Body of pancreas (tissue), 4 donors: ENCODE measurements around the gene OR52I2. TPM values are rescaled to one million over a fixed set of nuclear protein-coding genes. Genes with fewer than 3 reads are reported as not detected.

Experiments
- ATAC-seq: fragments of 150-250 bp; one replicate; pipeline ENCODE4 v1.9.1; 2016
- DNase-seq, 4 donors: peaks; one replicate each; pipeline ENCODE4 v3.0.0-alpha.2; 2019
- H3K27ac ChIP-seq, 4 donors: fragments of 200-600 bp; sonication (generic); 1 replicate in 3 of 4; 2 replicates in 1 of 4; pipeline versions ENCODE4 v1.5.1 to v1.6.1; 2016 to 2019; ENCODE audit warnings: mild to moderate bottlenecking in 1 of 4, mixed read lengths in 1 of 4, moderate library complexity in 1 of 4
- H3K27me3 ChIP-seq, 2 donors: fragments of 200-600 bp; sonication (generic); one replicate each; pipeline ENCODE4 v1.6.0; 2016; ENCODE audit warnings: mild to moderate bottlenecking in 1 of 2
- H3K36me3 ChIP-seq, 2 donors: fragments of 200-600 bp; sonication (generic); replicated peaks in 1 of 2; 2 replicates each; pipeline ENCODE4 v1.5.1; 2016; ENCODE audit warnings: low read depth in 2 of 2; ENCODE audit not compliant: insufficient read depth in 1 of 2
- H3K4me1 ChIP-seq: fragments of 200-600 bp; sonication (generic); one replicate; pipeline ENCODE4 v1.6.0; 2016
- H3K4me3 ChIP-seq, 2 donors: fragments of 200-600 bp; sonication (generic); 1 replicate in 1 of 2; 2 replicates in 1 of 2; pipeline ENCODE4 v1.5.1; 2016 to 2019
- H3K9me3 ChIP-seq, 3 donors: fragments of 200-600 bp; sonication (generic); 1 replicate in 2 of 3; 2 replicates in 1 of 3; pipeline ENCODE4 v1.5.1; 2016
- POLR2A ChIP-seq, 3 donors: fragments of 450-650 bp; IDR thresholded peaks; one replicate each; pipeline ENCODE4 v1.6.1; 2016; ENCODE audit warnings: antibody characterized with exemption in 3 of 3, mild to moderate bottlenecking in 2 of 3
- WGBS, 2 donors: methylation state at CpG; one replicate each; pipeline ENCODE4 v1.1.5; 2017; 5-methylcytosine and 5-hydroxymethylcytosine counted together
- intact Hi-C: fragments of 100-400 bp; cut with DNase I; formaldehyde crosslinking; loops from one replicate; pipeline ENCODE4 v1.15.1; 2023
- total RNA-seq, 2 donors: library from RNA; depleted of rRNA; stranded (reverse); fragments of >200 nt; gene quantifications; one replicate each; pipeline ENCODE4 v1.1.0, GENCODE V29; 2016
- TF ChIP-seq, protein P1 (sequence below), 7 experiments: fragments of 450-650 bp in 4 of 7; fragments of 200-600 bp in 3 of 7; sonication (generic) in 3 of 7; IDR thresholded peaks; one replicate each; pipeline ENCODE4 v1.5.1; 2016 to 2019; ENCODE audit warnings: antibody characterized with exemption in 7 of 7

Gene OR52I2
- total RNA-seq, 2 donors from 2014 or later: not detected

DNA sequence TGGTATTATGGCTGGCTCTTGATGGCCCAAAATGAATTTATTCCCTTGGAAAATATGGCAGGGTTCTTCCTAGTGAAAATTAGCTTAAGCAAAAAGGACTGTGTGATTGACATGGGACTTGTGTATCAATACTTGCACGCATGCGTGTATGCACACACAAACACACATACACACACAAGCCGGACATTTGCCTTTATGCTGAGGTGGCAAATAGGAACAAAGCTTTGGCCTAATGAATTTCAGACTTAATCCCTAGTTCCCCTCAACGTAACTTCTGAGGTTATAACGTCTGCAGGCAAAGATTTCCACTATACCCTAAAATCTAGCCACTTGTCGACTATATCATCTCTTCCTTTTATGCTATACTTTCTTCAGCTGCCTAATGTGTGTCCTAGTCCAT, 2.9 kb upstream of the OR52I2 start:
- WGBS, 2 donors: 79 to 82% methylated on average over 6 of the region's 6 CpGs
- Histone ChIP-seq H3K27ac (no peak overlapping the region), H3K4me1 (no peaks in the 10 kb centered on the region), H3K36me3 (no peaks in the 10 kb centered on the region), H3K9me3 (no peaks in the 10 kb centered on the region), H3K27me3 (no peaks in the 10 kb centered on the region), H3K4me3 (no peak overlapping the region)
- ATAC-seq (no peak), DNase-seq (no peak)
- TF ChIP-seq, protein P1, sequence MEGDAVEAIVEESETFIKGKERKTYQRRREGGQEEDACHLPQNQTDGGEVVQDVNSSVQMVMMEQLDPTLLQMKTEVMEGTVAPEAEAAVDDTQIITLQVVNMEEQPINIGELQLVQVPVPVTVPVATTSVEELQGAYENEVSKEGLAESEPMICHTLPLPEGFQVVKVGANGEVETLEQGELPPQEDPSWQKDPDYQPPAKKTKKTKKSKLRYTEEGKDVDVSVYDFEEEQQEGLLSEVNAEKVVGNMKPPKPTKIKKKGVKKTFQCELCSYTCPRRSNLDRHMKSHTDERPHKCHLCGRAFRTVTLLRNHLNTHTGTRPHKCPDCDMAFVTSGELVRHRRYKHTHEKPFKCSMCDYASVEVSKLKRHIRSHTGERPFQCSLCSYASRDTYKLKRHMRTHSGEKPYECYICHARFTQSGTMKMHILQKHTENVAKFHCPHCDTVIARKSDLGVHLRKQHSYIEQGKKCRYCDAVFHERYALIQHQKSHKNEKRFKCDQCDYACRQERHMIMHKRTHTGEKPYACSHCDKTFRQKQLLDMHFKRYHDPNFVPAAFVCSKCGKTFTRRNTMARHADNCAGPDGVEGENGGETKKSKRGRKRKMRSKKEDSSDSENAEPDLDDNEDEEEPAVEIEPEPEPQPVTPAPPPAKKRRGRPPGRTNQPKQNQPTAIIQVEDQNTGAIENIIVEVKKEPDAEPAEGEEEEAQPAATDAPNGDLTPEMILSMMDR (IDR thresholded peaks at IDR 0.05): no peak
- TF ChIP-seq POLR2A (IDR thresholded peaks at IDR 0.05): no peak
- intact Hi-C loops: no loop called here

DNA sequence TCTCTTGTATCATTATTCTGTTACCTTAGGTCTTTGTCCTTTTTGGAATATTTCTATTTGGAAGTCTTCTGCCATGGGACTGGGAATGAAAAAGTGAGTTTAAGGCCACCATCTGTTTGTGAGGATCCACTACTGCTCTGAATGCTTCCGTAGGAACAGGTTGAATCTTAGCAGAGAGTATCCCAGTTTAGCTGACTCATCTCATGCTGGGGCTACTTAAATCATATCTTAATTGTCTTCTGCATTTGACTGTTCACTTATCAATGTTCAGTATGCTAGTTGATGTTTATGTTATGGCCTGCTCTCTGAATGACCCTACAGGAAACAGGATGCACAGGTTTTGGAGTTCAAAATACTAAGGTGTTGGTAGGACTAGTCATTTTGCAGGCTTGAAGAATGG, 1.4 kb upstream of the OR52I2 start:
- TF ChIP-seq POLR2A (IDR thresholded peaks at IDR 0.05): no peak
- TF ChIP-seq, protein P1 (IDR thresholded peaks at IDR 0.05): no peak
- H3K4me3 ChIP-seq: no peak overlapping the region
- ATAC-seq (no peak), DNase-seq (no peak)
- no peaks in the 10 kb centered on the region for H3K27me3 ChIP-seq
- no peak overlapping the region for H3K27ac ChIP-seq
- H3K9me3 ChIP-seq: no peaks in the 10 kb centered on the region
- intact Hi-C loops: no loop called here
- H3K4me1 ChIP-seq: no peaks in the 10 kb centered on the region
- 82 to 88% methylated on average over 1 of the region's 1 CpG for WGBS, 2 donors
- H3K36me3 ChIP-seq: no peaks in the 10 kb centered on the region

DNA sequence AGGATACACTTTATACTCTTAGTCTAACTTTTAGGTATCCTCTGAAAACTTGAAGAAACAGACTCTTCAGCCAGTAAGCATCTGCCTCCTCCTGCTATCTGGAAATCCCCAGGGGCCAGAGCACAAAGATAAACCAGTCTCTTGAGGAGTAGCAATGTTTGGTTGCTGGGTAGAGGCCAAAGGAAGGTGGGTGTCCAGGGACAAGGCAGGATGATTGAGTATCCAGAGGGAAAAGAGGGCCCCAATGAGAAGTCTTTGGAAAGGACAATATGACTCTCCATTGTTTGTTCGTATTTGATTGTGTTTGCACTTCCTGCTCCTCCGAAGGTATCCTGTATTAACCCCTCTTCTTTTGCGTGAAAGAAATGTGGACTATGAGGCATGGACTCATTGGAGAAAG, 7.5 kb downstream of the OR52I2 start:
- 32 to 37% methylated on average over 3 of the region's 3 CpGs for WGBS, 2 donors
- intact Hi-C loops: no loop called here
- Histone ChIP-seq H3K27ac (no peak overlapping the region), H3K4me1 (no peaks in the 10 kb centered on the region), H3K4me3 (no peak overlapping the region), H3K9me3 (no peaks in the 10 kb centered on the region), H3K27me3 (no peaks in the 10 kb centered on the region), H3K36me3 (no peaks in the 10 kb centered on the region)
- TF ChIP-seq, protein P1 (IDR thresholded peaks at IDR 0.05): no peak
- ATAC-seq (no peak), DNase-seq (no peak)

DNA sequence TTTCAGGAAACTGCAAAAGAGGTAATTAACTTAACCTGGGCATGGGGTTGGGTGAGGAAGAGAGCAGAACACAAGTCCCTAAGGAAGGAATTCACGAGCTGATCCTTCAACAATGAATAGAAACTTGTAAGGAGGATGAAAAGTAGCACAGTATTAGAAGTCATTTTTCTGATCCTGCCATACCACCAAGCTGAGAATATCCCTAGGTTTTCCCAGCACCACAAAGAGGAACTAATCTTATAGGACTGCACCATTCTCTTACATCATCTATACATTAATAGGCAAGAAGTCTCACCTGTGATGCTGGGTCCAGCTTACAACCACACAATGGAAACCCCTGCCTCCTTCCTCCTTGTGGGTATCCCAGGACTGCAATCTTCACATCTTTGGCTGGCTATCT, 12.2 kb downstream of the OR52I2 start, which contains the start of gene OR52I1:
Gene OR52I1 (plus strand): TSS at position 301 of the 400 bp plus-strand sequence. CDS start 0 bp downstream, at position 301.
- intact Hi-C loops: no loop called here
- WGBS, 2 donors: 56 to 74% methylated on average over 1 of the region's 1 CpG
- no peak for ATAC-seq
- no peak within 1 kb of the TSS for H3K4me3 ChIP-seq
- no peak for DNase-seq
- H3K27me3 ChIP-seq: no peaks in the 10 kb centered on the region
- H3K27ac ChIP-seq: no peak within 1 kb of the TSS
- H3K9me3 ChIP-seq: no peaks in the 10 kb centered on the region
- TF ChIP-seq, protein P1 (IDR thresholded peaks at IDR 0.05): no peak
- TF ChIP-seq POLR2A (IDR thresholded peaks at IDR 0.05): no peak
- no peaks in the 10 kb centered on the region for H3K36me3 ChIP-seq
- H3K4me1 ChIP-seq: no peaks in the 10 kb centered on the region

DNA sequence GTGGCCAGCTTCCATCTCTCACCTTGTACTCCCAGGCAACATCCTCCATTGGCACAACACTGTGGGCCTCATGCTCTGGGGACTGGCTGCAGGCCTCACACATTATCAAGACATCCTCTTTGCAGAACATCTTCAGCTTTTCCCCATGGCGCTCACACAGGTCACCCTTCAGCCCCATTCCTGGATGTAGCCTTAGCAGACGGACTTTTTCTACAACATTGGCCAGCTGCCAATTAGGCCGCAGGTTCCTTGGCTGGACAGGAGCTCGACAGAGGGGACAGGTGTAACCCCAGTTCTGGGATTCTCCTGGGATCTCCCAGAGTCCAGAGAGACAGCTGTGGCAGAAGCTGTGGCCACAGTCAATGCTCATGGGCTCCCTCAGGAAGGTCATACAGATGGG, 23.5 kb downstream of the OR52I2 start:
- intact Hi-C loops: no loop called here
- Histone ChIP-seq H3K4me3 (no peak overlapping the region), H3K4me1 (peaks cover 21% of the 10 kb centered on the region), H3K36me3 (peaks cover 8 to 9% of the 10 kb centered on the region in 2 donors), H3K27me3 (no peaks in the 10 kb centered on the region), H3K27ac (no peak overlapping the region), H3K9me3 (no peaks in the 10 kb centered on the region)
- 89 to 92% methylated on average over 4 of the region's 4 CpGs for WGBS, 2 donors
- TF ChIP-seq, protein P1 (IDR thresholded peaks at IDR 0.05): no peak
- TF ChIP-seq POLR2A (IDR thresholded peaks at IDR 0.05): no peak
- DNase-seq (peak in 1 of 4 donors; percentile 21), ATAC-seq (no peak)
